CD4-positive, alpha-beta T cell treated with Interleukin-12 subunit alpha and Interleukin-12 subunit beta, for 1 hour (primary cell): ENCODE results near the gene MYBL2.

Experiments
- DNase-seq: peaks from one replicate; pipeline ENCODE4 v3.0.0-alpha.2; 2020

MYBL2 gene

GRCh38 chr20:43686820-43687219, 19.9 kb downstream of the MYBL2 start:
- DNase-seq: no peak

- DNase-seq: no peak
Measured at GRCh38 chr20:43689165-43689564, 22.3 kb downstream of the MYBL2 start.

- no peak for DNase-seq
Measured at GRCh38 chr20:43690943-43691598, 24.2 kb downstream of the MYBL2 start.

- DNase-seq: peak; percentile 53
Measured at GRCh38 chr20:43691928-43692524, 25.1 kb downstream of the MYBL2 start.

- no peak for DNase-seq
Measured at GRCh38 chr20:43694763-43695162, 27.8 kb downstream of the MYBL2 start.

- no peak for DNase-seq
Measured at GRCh38 chr20:43695571-43695970, 28.7 kb downstream of the MYBL2 start.

GRCh38 chr20:43699941-43700565, 33.1 kb downstream of the MYBL2 start:
- no peak for DNase-seq

GRCh38 chr20:43700627-43701026, 33.7 kb downstream of the MYBL2 start:
- DNase-seq: no peak

GRCh38 chr20:43702502-43702901, 35.6 kb downstream of the MYBL2 start:
- no peak for DNase-seq

GRCh38 chr20:43710370-43711044, 43.6 kb downstream of the MYBL2 start:
- no peak for DNase-seq

- DNase-seq: no peak
Measured at GRCh38 chr20:43711098-43711654, 44.3 kb downstream of the MYBL2 start.

GRCh38 chr20:43715044-43715443, 48.1 kb downstream of the MYBL2 start:
- no peak for DNase-seq

- DNase-seq: no peak
Measured at GRCh38 chr20:43715511-43715910, 48.6 kb downstream of the MYBL2 start.

- DNase-seq: no peak
Measured at GRCh38 chr20:43716123-43716522, 49.2 kb downstream of the MYBL2 start.

- no peak for DNase-seq
Measured at GRCh38 chr20:43716757-43717615, 50.1 kb downstream of the MYBL2 start.

GRCh38 chr20:43717616-43717995, 50.7 kb downstream of the MYBL2 start:
- no peak for DNase-seq

GRCh38 chr20:43720007-43720406, 53.1 kb downstream of the MYBL2 start:
- DNase-seq: no peak

GRCh38 chr20:43721097-43721428, 54.1 kb downstream of the MYBL2 start:
- no peak for DNase-seq

- DNase-seq: no peak
Measured at GRCh38 chr20:43721429-43722152, 54.7 kb downstream of the MYBL2 start.

GRCh38 chr20:43722153-43722505, 55.2 kb downstream of the MYBL2 start:
- DNase-seq: peak; percentile 69

GRCh38 chr20:43723186-43723585, 56.3 kb downstream of the MYBL2 start:
- DNase-seq: no peak

GRCh38 chr20:43723735-43724134, 56.8 kb downstream of the MYBL2 start:
- no peak for DNase-seq
